Epithelial cell of proximal tubule (primary cell): Measurements from ENCODE around the gene NETO2. TPM values are rescaled to one million over a fixed set of nuclear protein-coding genes. Genes with fewer than 3 reads are reported as not detected.
A peak's percentile ranks its signal among the peaks of the same experiment; 100 is the strongest.
"Not testable (repeated sequence)": the region's sequence is repeated elsewhere in the genome, so short reads cannot be mapped to it uniquely, and the experiment has no call there.

Source experiments
- DNase-seq: peaks from one replicate; pipeline ENCODE4 v3.0.0-alpha.2; 2011; ENCODE audit warnings: low read depth
- H3K4me3 ChIP-seq: 2 replicates; pipeline ENCODE4 v1.5.1; 2011; ENCODE audit warnings: low read depth, mild to moderate bottlenecking, low read length
- CTCF ChIP-seq: conservative IDR thresholded peaks from 2 replicates; pipeline ENCODE4 v1.5.1; 2012; ENCODE audit warnings: low read depth, mild to moderate bottlenecking, low read length
- total RNA-seq: library from RNA; depleted of rRNA; stranded (reverse); fragments of >200 nt; gene quantifications from 2 replicates; pipeline ENCODE4 v1.2.3, GENCODE V29; 2015

Gene NETO2
- total RNA-seq, 1 donor from 2014 or later = 41.2 TPM

- DNase-seq = no peak
- no peak overlapping the region for H3K4me3 ChIP-seq
- TF ChIP-seq CTCF = no peak
Measured at GRCh38 chr16:47160422-47160821, 16.7 kb upstream of the NETO2 start.

- no peak for TF ChIP-seq CTCF
- DNase-seq = no peak
- no peak overlapping the region for H3K4me3 ChIP-seq
Measured at GRCh38 chr16:47158992-47159391, 15.2 kb upstream of the NETO2 start.

- no peak for TF ChIP-seq CTCF
- no peak for DNase-seq
- no peak overlapping the region for H3K4me3 ChIP-seq
Measured at GRCh38 chr16:47156680-47157215, 13.0 kb upstream of the NETO2 start.

GRCh38 chr16:47152501-47152900 is 8.8 kb upstream of the NETO2 start:
- DNase-seq, H3K4me3 ChIP-seq: not testable (repeated sequence)

- DNase-seq = no peak
- H3K4me3 ChIP-seq = no peak overlapping the region
- TF ChIP-seq CTCF = no peak
Measured at GRCh38 chr16:47150067-47150466, 6.3 kb upstream of the NETO2 start.

GRCh38 chr16:47144559-47144877 is 773 bp upstream of the NETO2 start:
- peak overlapping the region; percentile 59 for H3K4me3 ChIP-seq
- DNase-seq = no peak
- no peak for TF ChIP-seq CTCF

- DNase-seq = no peak
- peak overlapping the region; percentile 71 for H3K4me3 ChIP-seq
- peak; percentile 57 for TF ChIP-seq CTCF
Measured at GRCh38 chr16:47142821-47143676, 696 bp downstream of the NETO2 start.
